Activated gamma-delta T cell treated with Interleukin-2 at 50 U/mL for 16 hours (primary cell): ENCODE results near the gene BCL7C.
"Not testable (repeated sequence)": the region's sequence is repeated elsewhere in the genome, so short reads cannot be mapped to it uniquely, and the experiment has no call there.

Experiments
- DNase-seq: peaks from one replicate; pipeline ENCODE4 v3.0.0-alpha.2; 2020

BCL7C gene

DNA sequence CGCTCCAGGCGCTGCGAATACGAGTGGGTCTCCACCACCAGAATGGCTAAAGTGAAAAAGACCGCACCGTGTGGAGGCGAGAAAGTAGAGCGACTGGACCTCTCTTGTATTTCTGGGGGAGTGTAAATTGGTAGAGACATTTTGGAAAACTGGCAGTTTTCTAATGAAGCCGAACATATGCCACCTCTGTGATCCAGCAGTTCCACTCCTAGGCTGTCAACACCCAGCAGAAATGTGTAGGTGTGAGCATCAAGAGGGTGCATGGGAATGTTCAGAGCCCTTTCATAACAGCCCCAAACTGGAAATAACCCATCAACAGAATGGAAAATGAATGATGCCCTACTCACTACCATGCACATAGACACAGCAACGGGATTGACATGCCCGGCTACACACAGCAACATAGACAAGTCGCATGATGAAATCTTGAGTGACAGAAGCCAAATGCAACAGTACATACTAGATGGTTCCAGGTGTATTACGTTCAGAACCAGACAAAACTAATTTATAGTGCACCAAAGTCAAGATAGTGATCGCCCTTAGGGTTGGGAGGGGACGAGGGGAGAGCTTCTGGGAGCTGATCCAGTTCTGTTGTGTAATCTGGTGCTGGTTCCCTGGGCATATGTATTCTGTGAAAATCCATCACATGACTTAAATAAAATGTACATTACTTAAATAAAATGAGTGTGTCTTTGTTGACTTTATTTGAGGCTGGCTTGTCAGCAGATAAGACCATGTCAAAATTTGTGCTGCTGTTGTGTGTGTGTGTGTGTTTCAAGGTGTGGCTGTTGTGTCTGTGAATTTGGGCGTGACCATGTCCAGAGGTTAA, 877 bp upstream of the BCL7C start:
- no peak for DNase-seq

GRCh38 chr16:30893417-30893743, 497 bp downstream of the BCL7C start:
- peak; percentile 19 for DNase-seq

GRCh38 chr16:30892670-30893416, 1.0 kb downstream of the BCL7C start:
- no peak for DNase-seq

DNA sequence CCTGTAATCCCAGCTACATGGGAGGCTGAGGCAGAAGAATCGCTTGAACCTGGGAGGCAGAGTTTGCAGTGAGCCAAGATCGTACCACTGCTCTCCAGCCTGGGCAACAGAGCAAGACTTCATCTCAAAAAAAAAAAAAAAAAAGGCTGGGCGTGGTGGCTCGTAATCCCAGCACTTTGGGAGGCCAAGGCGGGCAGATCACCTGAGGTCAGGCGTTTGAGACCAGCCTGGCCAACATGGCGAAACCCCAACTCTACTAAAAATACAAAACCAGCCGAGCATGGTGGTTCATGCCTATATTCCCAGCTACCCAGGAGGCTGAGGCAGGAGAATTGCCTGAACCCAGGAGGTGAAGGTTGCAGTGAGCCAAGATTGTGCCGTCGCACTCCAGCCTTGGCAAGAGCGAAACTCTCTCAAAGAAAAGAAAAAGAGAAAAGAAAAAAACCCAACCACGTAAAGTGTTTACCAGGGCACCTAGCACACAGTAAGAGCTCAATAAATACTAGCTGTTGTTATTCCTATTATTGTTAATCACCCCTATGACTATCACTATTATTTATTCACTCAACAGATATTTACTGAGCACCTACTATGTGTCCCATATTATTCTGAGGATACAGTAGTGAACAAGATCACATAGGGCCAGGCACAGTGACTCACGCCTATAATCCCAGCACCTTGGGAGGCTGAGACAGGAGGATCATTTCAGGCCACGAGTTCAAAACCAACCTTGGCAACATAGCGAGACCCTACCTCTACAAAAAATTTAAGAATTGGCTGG, 2.6 kb downstream of the BCL7C start:
- not testable (repeated sequence) for DNase-seq

DNA sequence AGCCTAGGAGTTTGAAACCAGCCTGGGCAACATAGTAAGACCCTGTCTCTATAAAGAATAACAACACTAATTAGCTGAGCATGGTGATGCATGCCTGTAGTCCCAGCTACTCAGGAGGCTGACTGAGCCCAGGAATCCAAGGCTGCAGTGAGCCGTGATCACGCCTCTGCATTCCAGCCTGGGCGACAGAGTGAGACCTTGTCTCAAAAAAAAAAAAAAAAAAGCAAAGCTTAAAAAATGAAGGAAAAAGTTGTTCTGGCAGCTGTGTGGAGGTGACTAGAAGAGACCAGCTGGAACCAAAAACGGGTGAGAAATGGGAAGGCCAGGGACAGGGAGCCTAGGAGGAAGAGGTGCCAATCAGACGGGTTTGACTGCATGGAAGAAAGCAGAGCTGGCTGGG, 4.2 kb downstream of the BCL7C start:
- no peak for DNase-seq

GRCh38 chr16:30888856-30889499, 4.9 kb downstream of the BCL7C start:
- no peak for DNase-seq

DNA sequence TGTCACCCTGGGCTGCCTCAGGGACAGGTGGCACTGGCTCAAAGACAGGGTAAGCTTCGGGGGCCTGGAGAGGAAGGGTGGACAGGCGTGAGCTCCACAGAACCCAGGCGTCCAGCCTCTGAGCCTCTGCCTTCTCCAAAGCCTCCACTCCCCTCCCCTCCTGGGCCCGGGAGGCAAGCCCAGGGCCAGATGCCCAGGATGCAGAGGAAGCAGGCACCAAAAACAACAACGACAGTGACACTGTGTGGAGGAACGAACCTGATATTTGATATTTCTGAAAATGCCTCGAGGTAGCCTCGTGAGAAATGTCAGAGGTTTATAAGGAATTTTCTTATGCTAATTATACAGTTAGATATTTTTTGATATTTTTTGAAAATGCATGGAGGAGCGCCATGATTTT, 6.0 kb downstream of the BCL7C start:
- no peak for DNase-seq

DNA sequence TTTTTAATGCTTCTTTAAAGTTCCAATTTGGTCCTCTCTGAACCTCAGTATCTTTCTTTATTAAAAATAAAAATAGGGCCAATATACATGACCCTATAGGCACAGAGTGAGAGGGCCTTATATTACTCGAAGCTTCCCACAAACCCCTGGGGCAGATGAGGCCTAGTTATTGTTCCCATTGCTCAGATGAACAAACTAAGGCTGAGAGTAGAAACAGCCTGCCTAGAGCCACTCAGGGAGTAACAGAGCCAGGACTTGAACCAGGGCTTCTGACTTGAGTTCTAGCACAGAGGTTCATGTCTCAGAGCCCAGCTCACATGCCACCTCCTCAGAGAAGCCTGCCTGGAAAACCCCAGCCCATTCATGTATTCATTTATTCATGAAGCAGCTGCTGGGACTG, 7.7 kb downstream of the BCL7C start:
- no peak for DNase-seq

DNA sequence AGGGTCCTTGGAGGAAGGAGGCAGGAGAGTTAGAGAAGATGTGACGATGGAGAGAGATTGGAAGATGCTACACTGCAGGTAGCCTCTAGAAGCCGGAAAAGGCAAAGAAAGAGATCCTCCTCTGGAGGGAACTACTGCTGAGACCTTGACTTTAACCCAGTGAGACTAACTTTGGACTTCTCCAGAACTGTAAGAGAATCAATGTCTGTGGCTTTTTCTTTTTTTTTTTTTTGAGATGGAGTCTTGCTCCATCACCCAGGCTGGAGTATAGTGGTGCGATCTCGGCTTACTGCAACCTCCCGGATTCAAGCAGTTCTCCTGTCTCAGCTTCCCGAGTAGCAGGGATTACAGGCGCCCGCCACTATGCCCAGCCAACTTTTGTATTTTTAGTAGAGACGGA, 8.7 kb downstream of the BCL7C start:
- DNase-seq = no peak

DNA sequence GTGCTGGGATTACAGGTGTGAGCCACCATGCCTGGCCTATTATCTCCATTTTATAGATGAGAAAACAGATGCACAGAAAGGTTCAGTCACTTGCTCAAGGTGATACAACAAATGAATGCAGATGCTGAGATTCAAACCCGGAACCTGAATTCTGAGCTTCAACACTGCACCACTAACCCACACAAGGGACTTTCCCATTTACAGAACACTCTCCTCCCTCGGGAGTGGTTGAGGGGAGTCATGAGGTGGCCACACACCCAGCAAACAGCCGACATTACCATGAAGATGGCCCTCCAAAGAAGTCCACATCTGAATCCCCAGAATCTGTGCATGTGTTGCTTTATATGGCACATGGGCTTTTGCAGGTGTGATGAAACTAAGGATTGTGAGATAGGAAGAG, 9.1 kb downstream of the BCL7C start:
- no peak for DNase-seq

DNA sequence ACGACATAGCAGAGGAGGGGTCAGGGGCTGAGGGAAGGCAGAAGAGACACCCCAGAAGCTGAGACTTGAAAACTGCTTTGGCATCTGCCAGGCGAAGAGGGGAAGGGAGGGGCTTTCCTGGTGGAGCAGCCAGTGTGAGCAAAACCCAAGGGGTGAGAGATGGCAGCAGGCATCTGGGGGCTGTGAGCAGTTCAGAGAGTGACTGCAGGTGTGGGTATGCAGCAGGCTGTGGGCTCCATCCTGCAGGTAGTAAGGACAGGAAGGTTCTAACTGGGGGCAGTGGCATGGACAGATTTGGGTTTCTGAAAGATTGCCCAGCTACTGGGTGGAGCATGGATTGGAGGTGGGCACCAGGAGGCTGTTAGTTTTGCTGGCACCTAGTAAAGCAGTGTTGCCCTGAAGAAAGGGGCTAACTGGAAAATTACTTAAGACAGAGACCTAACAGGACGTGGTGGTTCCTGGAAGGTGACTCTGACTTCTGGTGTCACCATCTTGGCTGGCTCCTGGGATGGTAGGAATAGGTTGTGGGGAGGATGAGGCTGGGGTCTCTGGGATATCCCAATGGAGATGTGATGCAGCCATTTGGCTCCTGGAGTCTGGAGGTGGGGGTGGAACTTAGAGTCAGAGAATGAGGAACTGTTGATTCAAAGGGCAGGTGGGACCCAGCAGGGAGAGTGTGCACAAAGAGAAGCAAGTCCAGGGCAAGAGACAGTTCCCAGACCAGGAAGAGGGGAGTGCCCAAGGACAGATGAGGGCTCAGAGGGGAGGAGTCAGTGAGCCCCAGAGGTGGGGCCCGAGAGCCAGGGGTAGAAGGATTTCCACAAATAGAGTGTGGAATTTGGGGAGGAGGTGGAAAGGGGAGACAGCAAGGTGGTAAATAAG, 11.2 kb downstream of the BCL7C start:
- DNase-seq = no peak

- no peak for DNase-seq
Observed at GRCh38 chr16:30876867-30877266, 17.0 kb downstream of the BCL7C start.

DNA sequence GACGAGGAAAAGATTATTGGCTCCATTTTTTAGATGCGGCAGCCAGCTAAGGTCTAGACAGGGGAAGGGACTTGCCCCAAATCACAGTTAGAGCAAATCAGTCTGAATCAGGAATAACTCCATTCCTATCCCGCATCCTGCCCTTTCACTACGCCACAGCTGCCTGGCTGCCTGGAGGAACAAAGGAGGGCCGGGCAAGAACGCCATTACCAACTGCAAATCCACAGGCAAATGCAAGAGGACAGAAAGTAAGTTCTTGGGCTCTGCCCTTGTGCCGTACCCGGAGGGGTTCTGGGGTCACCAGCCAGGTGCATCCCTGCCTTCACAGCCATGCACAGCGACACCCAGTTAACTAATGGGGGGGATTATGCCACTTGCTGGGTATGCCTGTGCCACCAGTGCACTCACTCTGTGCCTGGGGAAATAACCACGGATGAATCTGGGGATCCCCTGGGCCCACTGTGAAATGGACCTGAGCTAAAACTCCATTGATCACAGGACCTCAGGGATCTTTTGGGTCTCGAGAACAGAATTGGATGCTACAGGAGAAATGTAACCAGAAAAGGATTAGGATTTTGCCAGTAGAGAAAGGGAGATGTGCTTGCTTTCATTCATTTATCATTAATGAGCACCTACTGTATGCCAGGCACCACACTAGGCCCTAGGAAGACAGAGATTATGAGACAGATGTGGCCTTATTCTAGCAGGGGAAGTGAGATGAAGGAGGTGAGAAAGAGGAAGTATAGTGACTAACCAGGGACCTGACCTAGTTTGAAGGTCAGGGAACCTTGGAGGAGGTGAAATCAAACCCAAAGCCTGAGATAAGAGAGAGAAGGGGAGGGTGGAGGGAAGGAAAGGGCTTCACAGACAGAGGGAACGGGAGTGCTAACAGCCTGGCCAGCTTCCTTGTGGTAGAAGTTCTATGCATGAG, 17.7 kb downstream of the BCL7C start:
- DNase-seq = peak; percentile 6

DNA sequence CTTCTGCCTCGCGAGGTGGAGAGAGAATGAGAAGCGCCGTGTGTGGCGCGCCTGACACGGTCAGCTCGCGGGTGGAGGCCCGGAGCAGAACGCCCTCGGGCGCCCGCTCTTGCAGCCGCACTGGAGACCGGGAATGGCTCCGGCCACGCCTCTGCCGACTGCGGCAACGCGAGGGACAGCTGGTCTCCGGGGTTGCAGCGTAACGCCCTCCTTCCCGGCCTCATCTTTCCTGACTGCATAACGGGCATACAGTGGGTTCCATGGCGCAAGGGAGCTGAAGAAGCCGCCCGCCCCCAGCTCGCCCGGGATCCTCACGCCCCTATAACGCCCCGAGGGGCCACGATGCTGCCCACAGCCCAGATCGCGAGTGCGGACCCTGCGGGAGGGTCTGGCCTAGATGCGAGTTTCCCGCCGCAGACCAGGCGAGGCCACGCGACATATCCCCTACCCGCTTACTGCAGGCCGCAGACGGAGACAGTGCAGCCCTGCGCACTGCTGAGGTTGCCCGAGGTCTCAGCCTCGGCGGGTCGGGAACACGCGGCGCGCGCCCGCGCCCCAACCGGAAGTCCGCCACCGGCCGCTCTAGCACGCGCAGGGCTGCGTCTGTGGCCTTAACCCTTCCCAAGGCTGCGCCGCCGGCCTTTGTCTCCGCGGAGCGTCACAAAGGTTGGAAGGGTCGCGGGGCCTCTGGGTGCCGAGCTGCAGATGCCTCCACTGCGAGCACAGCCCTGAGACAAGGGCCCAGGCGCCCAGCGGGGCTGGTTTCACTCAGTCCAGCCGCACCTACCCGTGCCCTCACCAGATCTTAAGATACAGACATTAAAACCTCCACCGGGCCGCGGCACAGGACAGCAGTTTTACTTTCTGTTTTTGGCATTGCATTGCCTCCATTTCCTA, 18.8 kb downstream of the BCL7C start:
- DNase-seq = peak; percentile 89

- DNase-seq = no peak
Observed at GRCh38 chr16:30874244-30874820, 19.5 kb downstream of the BCL7C start.

GRCh38 chr16:30870904-30871303, 23.0 kb downstream of the BCL7C start:
- DNase-seq = no peak

- DNase-seq = no peak
Observed at GRCh38 chr16:30867747-30868146, 26.1 kb downstream of the BCL7C start.

DNA sequence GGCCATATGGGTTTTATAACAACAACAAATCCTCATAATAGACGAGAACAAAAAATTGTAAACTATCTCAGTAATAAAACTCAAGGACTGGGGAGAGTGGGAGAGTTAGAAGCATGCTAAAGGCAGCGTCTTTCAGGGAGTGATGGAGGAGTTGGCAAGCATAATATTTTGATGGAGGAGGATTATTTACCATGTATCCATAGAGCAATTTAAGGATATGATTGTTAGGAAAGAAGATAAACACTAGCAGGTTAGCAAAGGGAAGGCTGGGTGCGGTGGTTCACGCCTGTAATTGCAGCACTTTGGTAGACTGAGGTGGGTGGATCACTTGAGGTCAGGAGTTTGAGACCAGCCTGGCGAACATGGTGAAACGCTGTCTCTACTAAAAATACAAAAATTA, 27.8 kb downstream of the BCL7C start:
- DNase-seq = no peak

GRCh38 chr16:30863178-30863577, 30.7 kb downstream of the BCL7C start:
- DNase-seq = not testable (repeated sequence)
